Activated CD4-positive, alpha-beta T cell treated with anti-CD3 and anti-CD28 coated beads, Interleukin-2, amount 50 U/mL, for 48 hours (primary cell): ENCODE measurements around the gene NEMP2.

Experiments
- DNase-seq, 2 experiments: peaks; one replicate each; pipeline ENCODE4 v3.0.0-alpha.2; 2020

NEMP2 gene

DNA sequence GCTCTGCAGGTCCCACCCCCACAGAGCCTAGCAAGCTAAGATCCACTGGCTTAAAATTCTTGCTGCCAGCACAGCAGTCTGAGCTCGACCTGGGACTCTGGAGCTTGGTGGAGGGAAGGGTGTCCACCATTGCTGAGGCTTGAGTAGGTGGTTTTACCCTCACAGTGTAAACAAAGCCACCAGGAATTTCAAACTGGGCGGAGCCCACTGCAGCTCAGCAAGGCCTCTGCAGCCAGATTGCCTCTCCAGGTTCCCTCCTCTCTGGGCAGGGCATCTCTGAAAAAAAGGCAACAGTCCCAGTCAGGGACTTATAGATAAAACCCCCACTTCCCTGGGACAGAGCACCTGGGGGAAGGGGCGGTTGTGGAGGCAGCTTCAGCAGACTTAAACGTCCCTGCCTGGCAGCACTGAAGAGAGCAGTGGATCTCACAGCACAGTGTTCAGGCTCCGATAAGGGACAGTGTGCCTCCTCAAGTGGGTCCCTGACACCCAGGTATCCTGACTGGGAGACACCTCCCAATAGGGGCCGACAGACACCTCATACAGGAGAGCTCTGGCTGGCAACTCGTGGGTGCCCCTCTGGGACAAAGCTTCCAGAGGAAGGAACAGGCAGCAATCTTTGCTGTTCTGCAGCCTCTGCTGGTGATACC is 20.0 kb upstream of the NEMP2 start:
- no peak for DNase-seq

DNA sequence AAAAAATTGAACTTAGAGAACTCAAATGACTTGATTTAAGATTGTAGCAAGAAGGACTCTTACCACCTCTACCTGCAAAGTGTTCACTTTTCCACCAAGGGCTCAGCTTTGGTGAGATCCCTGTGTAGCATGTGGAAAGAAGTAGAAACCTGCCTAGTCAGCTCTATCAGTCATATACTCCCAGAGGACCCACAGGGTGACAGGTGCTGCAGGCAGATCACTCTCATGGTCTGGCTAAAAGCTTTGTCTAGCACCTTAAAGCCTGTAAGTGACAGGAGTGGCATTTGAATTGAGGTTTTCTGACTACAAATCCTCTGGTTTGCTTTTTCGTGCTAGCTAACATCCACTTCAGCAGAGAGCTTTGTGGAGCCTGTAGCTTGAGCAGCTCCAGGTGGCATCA is 18.7 kb upstream of the NEMP2 start:
- no peak for DNase-seq

DNA sequence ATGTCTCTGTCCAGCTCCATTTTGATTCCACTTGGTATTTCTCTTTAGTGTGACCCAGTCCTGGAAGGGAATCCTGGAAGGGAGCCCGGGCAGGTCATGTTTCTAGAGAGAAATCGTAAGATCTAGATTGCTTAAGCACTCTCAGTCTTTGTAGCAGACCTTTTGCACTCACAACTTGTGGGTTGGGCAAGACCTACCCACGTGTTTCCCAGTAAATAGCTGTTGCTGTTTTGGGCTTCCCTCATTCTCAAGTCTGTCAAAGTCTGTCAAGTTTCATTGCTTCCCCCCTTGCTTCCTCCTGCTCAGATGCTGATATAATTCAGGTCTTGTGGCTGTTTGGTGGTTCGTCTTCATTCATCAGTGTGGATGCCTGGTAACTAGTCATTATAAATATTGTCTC is 17.4 kb upstream of the NEMP2 start:
- DNase-seq = no peak

DNA sequence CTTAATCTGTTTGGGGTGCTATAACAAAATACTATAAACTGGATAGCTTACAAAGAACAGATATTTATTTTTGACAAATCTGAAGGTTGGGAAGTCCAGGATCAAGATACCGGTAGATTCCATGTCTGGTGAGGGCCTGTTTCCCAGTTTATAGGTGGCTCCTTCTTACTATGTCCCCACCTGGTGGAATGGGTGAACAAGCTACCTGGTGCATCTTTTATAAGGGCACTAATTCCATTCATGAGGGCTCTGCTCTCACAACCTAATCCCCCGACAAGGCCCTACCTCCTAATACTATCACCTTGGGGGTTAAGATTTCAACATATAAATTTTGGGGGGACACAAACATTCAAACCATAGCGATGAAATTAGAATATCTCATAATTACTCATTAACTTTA is 15.6 kb upstream of the NEMP2 start:
- no peak for DNase-seq

DNA sequence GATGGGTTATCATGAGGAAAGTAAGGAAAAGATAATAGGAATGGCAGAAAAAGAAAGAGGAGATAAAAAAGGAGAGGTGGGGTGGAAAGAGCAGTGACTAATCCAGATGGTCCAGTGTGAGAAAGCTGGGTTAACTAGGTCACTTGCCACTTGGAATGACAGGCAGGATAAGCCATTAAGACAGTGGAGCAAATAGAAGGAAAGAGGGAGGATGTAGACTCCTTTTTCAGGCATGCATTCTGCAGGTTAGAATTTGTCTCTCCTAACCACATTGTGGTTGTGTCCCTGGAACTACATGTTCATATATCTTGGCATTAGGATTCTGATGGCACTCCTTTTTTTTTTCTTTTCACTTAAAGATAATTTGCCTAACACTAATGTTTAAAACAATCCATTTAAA is 13.4 kb upstream of the NEMP2 start:
- no peak for DNase-seq

DNA sequence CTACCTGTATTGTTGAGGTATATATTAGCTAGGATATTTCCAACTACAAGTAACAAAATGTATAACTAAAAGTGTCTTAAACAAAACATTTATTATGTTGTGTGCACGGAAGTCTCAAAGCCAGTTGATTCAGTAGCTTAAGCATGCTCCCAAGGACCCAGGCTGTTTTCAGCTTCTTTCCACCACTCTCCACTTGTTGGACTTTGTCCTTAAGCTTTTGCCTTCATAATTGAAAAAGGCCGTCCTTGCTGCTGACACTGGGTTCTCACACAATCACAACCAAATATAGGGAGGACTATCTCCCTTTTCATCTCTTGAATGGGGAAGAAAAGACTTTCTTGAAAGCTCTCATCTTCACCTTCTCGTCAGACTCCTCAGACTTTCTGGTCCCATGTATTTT is 12.2 kb upstream of the NEMP2 start:
- no peak for DNase-seq

DNA sequence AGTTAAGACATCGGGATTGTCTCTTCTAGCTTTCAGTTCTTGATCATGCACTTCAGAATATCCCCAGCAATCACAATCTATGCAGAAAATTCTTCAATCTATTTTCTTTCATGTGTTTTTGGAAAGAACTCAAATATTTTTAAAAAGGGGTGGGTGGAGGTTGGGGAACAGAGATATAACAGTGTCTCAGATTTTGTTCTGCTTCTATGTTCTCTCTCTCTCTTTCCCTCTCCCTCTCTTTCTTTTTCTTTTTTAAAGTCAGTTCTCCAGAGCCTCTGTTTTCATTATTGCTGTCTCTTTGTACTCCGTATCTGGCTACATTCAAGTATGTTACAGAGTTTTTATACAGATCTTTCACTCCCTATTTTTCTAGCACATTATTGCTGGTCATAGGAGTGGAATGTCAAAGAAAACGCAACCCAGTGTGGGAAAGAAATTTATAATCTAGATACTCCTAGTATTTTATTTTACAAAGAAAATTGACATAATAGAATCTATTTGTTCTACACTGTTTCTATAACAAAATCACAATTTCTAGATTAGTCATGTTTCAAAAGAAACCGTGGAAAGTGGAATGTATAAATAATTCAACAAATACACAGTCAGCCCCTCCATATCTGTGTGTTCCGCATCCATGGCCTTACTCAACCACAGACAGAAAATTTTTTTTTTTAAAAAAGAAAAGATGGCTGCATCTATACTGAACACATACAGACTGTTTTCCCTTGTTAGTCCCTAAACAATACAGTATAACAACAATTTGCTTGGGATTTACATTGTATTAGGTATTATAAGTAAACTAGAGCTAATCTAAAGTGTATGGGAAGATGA is 11.2 kb upstream of the NEMP2 start:
- DNase-seq = no peak

DNA sequence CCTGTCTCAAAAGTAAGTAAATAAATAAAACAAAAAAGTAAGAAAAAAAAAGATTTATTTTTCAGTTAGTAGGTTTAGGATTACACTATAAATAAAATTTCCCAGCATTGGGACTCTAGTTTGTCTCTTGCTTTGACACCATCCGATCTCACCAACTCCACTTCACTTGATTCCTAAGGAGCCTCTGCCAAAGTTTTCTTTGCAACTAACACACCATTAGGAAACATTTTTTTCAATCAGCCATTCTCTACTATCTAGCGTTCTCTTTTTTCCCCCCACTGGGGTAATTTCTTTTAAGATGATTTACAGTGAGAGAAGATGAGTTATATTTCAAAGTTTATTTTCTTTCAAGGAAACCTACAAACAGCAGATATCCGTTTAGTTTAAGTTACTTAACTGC is 10.6 kb upstream of the NEMP2 start:
- no peak for DNase-seq

DNA sequence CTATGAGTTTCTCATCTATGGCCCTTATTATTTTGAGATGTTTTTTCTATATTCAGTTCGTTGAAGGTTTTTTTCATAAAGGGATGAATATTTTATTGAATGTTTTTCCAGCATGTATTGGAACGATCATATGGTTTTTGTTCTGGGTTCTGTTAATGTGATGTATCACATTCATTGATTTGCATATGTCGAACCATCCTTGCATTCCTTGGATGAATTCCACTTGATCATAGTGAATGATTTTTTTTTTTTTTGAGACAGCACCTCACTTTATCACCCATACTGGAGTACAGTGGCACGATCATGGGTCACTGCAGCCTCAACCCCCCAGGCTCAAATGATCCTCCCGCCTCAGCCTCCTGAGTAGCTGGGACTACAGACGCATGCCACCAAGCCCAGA is 5.5 kb upstream of the NEMP2 start:
- DNase-seq = no peak

DNA sequence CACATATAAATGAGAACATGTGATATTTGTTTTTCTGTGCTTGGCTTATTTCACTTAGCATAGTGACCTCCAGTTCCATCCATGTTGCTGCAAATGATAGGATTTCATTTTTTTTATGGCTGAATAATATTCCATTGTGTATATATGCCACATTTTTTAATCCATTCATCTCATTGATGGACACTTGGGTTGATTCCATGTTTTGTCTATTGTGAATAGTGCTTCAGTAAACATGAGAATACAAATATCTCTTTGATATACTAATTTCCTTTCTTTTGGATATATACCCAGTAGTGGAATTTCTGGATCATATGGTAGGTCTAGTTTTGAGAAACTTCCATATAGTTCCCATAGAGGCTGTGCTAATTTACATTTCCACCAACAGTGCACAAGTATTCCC is 3.7 kb upstream of the NEMP2 start:
- no peak for DNase-seq

DNA sequence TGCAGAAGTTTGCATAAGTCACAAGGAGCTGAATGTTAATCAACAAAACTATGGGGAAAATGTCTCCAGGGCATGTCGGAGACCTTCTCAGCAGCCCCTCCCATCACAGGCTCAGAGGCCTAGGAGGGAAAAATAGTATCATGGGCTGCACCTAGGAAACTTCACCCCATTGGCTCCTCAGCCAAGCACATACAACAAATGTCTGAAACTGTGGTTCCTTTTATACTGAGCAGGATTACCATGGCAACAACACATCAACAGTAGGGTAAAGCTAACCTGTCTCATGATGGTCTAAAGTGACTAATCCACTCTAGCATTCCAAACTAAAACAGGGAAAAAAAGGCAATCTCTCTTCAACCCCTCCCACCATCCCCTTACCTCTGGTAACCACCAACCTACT is 3.2 kb upstream of the NEMP2 start:
- no peak for DNase-seq

DNA sequence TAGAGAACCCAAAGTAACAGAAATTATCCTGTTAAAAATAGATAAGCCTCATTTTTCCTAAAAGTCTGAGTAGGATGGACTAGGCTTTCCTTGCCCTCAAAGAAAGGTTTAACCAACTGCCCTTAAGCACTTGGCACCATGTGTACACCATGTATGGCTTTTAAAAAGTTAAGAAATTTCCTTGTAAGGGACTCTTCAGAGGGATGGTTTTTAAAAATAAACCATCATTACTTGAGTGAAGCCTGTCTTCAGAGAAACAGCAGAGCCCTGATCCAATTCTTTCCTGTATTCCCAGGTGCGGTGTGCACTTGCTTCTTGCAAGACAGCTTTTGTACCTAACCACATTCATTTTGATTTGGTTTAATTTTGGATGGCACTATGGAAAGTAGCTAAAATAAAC is 1.1 kb upstream of the NEMP2 start:
- DNase-seq = no peak

DNA sequence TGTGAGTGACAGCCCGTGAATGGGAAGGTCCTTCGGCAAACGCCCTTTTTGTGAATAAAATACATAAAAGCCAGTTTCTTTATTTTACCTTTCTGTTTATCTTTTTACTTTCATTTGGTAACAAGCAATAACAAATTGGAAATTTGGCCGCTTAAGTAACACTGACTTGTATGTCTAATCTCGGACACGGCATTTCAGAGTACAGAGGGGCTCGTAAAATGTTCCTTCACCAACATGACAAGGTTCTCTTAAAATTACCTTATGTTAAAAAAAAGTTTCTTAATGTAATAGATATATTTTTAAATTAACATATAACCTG is 558 bp upstream of the NEMP2 start:
- no peak for DNase-seq

DNA sequence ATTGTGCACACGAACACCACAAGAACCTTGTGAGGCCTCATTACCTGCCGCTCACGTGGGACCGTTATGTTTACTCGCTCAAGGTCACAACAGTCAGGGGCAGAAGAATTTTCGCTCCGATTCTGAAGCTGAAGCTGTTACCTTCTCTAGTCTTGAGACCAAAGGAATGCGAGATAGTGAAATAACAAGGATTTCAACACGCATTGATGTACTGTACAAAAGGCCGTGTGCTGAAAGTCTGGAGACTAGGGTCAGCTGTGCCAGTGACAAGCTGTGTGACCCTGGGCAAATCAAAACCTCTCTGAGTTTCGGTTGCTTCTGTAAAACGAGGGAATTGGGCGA is 583 bp downstream of the NEMP2 start:
- DNase-seq = peak; percentile 54 to 58

DNA sequence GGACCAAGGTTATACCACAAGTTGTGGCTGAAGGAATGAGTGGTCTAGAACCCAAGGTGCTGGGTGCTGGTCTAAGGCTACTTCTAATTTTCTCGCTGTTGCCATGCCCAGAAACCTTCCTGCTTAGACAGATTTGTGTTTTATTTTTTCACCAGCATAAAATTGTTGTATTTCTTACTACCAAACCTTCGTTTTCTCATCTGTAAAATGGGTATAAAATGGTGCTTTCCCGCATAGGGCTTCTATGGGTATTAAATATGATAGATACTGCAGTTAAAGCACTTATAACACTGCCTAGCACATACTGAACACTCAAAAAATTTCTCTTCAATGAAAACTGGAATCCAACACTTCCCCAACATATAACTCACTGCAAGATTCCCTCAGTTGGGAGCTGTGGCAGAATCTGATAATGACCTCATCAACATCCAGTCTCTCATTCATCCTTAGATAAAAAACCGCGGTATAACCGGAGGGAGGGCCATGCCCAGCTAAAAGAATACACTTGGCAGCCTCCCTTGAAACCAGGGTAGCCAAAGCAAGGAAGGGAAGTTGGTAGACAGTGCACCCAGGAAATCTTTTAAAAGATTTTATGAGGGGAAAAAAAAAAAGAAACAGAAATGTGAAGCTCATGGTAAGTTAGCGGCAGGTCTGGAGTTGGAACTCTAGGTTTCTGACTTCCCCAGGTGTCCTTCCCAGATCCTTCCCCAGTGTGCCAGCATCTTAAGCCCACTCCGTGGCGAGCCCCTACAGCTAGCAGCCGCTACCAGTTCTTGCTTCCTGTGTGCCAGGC is 1.2 kb downstream of the NEMP2 start:
- DNase-seq = no peak

DNA sequence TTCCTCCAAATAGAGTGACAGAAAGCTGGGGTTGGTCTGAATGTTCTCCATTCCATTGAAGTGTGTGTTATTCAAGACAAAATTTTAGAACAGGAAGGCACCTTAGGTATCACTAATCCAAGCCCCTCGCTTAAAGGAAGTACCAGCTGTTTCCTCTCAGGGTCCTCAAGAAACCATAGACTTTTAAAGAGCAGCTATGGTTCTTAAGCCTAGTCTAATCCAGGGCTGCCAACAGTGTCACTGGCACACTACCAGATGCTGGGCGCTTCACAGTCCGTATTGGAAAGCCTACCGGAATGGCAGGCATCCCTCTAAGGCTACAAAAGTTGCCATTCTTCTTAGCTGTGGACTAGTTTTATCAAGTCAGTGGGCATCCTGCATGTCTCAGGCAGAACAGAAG is 1.9 kb downstream of the NEMP2 start:
- no peak for DNase-seq

DNA sequence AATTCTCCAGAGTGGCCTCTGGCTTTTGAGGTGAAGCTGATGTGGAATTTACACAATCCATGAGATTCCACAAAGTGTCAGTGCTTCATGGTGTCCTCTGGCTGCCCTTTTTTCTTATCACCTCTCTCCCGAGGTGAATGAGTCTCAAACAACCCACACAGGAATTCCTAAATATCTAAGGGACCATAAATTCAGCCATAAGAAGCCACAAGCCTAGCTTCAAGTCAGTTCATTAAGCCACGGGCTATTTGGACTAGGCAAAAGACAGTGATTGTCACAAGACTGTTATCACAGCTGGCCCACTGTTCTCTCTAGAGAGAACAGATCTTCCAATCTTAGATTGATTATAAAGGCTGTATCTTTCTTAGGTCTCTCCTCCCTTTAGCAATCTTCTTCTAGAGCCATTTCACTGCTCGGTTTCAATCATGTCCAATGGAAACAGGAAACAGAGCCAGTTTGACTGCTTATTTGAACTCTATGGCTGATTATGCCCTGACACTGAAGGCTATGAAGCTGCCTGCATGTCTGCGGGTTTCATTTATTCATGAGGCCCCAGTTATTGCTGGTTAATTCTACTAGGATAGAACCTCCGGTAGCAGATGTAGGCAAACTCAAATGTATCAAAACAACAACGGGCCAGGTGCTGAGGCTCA is 4.1 kb downstream of the NEMP2 start:
- DNase-seq = no peak

DNA sequence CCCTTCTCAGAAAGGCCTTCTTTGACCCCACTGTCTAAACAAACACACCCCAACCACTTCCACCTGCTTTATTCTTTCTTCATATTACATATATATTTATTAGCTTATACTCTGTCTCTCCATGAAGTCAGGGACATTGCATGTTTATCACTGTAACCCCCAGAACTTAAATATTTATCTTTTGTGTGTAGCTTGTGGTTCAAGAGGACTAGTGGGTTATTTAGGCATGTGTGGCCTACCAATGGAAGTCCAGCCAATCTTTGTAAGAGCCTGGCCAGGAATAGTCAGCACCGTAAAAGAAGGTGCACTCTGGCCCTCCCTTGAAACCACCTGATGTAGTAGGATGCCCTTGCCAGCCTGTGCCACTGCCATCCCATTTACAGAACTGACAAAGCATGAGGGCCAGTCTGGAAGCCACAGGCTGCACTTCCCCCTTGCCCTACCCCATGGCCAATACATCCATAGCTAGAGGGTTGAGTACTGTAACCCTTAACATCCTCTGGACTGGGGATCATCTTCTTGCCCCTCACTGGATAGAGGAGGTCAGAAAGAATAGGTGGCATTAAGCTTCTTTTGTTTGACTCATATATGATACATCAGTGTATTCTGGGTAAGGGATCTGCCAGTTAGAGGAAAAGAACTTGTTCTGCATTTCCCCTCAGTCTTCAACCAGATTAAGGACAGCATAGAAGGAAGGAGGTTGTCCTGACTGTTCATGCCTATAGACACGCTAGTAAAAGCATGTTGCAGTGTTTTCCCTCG is 4.9 kb downstream of the NEMP2 start:
- DNase-seq = no peak

DNA sequence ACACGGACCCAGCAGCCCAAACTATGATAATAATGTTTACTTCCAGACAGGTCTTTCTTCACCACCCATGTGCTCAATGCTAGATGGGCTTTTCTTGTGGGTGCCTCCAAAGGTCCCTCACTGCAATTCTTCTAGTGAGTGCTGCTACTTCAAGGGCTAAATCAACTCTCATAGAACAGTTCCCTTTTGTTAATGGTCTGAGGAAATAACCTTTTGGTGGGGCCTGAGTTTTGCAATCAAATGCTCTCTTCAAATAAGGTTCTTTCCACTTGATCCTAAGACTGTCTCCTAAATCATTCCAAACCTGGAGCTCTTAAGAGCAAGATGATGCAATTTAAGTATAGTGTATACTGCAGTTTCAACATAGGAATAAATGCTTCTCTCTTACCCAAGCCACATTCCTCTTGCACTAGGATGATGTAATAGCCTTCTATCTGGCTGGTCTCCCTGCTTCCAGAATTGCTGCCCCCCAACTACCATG is 6.0 kb downstream of the NEMP2 start:
- DNase-seq = no peak

DNA sequence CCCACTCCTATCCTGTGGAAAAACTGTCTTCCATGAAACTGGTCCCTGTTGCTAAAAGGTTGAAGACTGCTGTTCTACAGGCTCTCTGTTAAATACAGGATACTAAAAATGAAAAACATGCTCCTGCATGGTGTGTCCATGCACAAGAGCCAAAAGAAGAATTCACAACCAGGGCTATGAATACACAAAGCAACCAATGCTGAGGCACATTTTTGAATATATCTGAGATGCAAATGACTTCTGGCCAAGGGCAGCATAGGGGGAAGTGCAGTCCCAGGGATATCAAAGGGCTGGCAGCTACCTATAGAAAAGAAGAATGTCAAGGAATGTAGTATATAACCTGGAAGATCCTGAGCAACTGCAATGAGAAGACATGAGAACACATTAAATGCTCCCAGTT is 6.6 kb downstream of the NEMP2 start:
- no peak for DNase-seq

DNA sequence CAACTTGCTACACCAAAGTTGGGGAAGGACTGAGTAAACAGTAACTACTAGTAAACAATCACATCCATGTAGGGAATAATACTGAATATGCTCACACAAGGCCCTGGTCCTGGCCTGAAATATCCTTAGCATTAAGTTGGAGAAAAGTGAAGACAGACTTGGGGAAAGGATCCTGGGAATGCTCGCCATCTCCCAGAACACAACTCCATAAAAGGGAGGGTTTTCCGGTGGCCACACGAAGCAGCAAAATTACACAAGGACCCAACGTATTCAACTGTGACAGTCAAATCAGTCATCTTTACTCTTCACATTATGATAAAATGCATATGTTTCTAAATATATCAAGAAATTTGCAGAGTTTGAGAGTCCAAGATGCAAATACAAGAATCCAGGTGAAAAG is 7.3 kb downstream of the NEMP2 start:
- DNase-seq = no peak

DNA sequence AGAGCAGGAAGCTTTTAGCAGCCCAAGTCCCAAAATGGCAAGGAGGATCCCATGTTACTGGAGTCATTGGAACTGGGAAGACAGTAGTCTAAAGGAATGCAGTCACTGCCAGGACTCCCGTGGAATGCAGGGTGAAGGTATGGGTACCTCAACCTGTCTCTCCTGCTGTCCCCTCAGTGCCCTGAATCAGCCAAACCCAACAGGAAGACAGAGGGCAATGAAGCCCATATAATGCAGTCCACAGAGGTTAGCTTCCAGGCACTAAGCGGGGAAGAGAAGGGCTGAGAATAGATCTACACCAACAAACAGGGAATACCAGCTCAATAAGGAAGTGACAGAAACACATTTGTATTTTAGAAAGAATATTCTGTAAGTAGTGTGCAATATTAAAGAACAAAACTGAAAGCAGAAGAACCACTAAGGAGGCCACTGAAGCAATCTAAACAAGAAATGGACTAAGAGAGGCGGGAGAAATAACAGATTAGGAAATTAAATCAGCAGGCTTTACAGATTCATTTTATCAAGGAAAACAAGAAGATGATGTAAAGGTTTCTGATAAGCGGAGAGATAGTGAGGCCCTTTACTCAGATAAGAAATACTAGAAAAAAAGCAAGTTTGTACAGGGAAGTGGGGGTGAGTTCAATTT is 8.3 kb downstream of the NEMP2 start:
- DNase-seq = no peak
